KOPT-K1 (cell line): ENCODE results near the gene GID8.

Source experiments
- H3K27ac ChIP-seq: fragments of 200-600 bp; sonication (generic); 2 replicates; pipeline ENCODE4 v1.5.1; 2016; ENCODE audit warnings: antibody characterized with exemption, mild to moderate bottlenecking, low read depth, low read length; ENCODE audit not compliant: poor library complexity, severe bottlenecking
- H3K36me3 ChIP-seq: fragments of 200-600 bp; sonication (generic); 2 replicates; pipeline ENCODE4 v1.5.1; 2017; ENCODE audit warnings: antibody characterized with exemption, mild to moderate bottlenecking, low read length, moderate library complexity; ENCODE audit not compliant: insufficient read depth
- H3K9me3 ChIP-seq: fragments of 200-600 bp; sonication (generic); 2 replicates; pipeline ENCODE4 v1.5.1; 2017; ENCODE audit warnings: antibody characterized with exemption, low read length, mild to moderate bottlenecking; ENCODE audit not compliant: insufficient read depth, poor library complexity, severe bottlenecking

The GID8 gene

DNA sequence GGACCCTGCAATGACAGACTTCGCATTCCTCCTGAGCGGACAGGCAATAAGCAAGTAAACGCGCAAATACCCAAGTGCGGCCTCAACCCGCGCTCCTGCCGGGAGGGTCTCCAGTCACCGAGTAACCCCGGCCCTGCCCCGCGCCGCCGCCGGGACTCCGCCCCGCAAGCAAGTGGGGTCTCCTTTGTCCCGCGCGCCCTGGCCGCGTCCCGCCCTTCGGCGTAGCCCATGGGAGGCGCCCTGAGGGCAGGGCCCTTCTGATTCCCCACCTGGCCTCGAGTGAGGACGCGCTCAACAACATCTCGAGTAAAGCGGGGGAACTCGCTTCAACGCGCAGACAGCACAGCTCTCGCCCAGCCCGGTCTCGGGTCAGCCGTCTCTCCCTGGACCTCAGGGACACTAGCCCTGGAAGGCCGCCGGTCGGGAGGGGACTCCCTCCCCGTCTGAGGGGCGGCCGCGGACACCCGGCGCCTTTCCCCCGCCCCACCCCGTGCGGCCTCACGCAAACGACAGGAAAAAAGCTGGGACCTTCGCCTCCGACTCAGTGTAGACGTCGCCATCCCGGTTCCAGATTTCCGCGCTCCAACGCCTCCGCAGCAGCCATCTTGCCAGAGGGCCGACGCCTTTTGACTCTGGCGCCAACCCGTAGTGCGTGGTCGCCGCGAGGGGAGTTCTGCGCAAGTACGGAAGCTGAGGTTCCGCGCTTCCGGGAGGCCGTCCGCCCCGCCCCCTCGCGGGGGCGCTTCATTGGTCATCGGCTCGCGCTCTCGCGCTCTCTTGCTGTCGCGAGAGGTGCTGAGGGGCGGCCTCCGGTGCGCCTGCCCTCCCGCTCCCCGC, 461 bp upstream of the GID8 start:
- peak overlapping the region; percentile 94 for H3K27ac ChIP-seq
- H3K9me3 ChIP-seq: no peaks in the 10 kb centered on the region
- H3K36me3 ChIP-seq: peaks cover 57% of the 10 kb centered on the region

DNA sequence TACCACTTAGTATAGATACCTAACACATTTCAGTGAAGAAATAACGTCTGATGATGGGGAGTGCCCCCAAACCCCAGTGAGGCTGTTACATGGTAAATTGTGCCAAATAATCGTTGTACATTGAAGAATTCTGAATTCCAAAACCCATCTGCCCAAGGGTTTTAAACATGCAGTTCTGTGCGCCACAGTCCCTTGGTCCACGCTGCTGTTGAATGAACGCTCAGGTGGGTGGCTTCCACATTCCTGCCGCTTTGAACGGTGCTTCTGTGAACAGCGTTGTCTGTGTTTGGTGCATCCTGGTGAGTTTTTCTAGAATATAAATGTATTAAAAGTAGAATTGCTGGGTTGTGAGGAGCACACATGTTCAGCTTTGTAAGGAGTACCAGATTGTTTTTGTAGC, 2.9 kb downstream of the GID8 start:
- Histone ChIP-seq H3K36me3 (peaks cover 57% of the 10 kb centered on the region), H3K27ac (no peak overlapping the region), H3K9me3 (no peaks in the 10 kb centered on the region)

DNA sequence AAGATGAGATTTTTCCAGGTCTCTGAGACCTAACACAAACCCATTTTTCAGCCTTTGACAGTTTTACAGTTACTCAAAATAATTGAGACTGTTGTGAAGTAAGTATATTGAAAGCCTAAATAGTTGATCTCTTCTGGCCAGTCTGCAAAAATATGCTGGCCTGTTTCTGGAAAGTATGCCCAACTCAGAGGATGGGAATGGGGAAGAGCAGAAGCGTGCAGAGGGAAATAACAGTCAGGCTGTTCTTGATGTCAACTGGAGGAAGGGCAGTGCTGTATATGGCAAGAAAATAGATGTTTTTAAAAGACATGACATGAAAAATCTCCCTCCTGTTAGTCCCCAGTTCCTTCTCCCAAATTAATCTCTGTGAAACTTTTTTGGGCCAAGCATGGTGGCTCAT, 3.8 kb downstream of the GID8 start:
- Histone ChIP-seq H3K9me3 (no peaks in the 10 kb centered on the region), H3K27ac (no peak overlapping the region), H3K36me3 (peaks cover 64% of the 10 kb centered on the region)

DNA sequence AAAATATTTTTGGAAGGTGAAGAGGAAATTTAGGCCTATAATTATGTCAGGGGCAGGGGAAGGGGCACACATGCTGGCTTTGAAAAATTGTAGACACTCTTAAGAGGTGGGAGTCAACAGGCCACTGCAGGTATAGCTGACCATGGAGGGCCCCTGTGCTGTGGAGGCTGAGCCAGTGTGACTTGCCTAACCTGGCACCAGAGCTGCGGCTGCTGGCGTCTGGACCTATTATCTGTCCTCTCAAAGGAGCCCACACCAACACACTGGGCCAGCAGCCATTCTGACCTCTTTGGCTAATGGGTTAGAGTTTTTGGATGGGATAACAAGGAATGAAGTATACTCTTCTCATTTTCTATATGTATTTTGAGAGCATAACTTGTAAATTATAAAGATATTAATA, 4.5 kb downstream of the GID8 start:
- Histone ChIP-seq H3K27ac (no peak overlapping the region), H3K36me3 (peaks cover 71% of the 10 kb centered on the region), H3K9me3 (peaks cover under 1% of the 10 kb centered on the region)

DNA sequence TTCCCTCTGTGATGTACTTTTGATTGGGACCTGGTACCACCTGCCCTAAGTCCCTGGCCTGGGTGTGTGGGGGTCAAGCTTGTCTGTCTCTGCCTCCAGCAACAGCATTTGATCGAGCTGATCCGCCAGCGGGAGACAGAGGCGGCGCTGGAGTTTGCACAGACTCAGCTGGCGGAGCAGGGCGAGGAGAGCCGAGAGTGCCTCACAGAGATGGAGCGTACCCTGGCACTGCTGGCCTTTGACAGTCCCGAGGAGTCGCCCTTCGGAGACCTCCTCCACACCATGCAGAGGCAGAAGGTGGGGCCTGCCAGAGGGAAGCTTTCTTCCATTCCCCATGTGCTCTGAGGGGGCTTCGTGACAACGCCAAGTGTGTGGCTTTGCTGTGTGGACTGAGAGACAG, 5.4 kb downstream of the GID8 start:
- Histone ChIP-seq H3K9me3 (peaks cover 10% of the 10 kb centered on the region), H3K36me3 (peaks cover 80% of the 10 kb centered on the region), H3K27ac (no peak overlapping the region)

DNA sequence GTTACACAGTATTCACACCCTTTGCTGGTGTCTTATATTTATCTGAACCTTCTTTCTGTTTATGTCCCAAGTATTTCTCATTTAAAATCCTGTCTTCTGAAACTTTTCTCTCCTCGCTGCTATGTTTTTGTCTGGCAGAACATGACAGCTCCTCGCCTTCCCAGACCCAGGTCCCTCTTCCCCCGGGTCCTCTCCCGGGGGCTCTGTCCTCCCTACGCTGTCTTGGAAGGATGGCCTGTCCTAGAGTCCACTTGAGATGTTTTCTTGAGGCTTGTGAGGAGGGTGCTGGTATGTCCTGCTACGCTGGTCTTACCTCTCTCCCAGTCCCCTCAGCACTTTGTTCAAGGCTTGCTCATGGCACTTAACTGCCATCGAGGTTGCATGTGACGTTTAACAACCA, 6.2 kb downstream of the GID8 start:
- H3K9me3 ChIP-seq: peaks cover 18% of the 10 kb centered on the region
- H3K36me3 ChIP-seq: peaks cover 88% of the 10 kb centered on the region
- H3K27ac ChIP-seq: no peak overlapping the region

DNA sequence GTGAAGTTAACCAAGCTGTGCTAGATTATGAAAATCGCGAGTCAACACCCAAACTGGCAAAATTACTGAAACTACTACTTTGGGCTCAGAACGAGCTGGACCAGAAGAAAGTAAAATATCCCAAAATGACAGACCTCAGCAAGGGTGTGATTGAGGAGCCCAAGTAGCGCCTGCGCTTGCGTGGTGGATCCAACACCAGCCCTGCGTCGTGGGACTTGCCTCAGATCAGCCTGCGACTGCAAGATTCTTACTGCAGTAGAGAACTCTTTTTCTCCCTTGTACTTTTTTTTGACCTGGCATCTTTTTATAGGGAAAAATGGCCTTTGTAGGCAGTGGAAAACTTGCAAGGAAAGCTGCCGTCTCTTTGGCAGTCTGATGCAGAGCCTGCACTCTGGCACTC, 6.8 kb downstream of the GID8 start:
- Histone ChIP-seq H3K36me3 (peaks cover 94% of the 10 kb centered on the region), H3K9me3 (peaks cover 22% of the 10 kb centered on the region), H3K27ac (no peak overlapping the region)

DNA sequence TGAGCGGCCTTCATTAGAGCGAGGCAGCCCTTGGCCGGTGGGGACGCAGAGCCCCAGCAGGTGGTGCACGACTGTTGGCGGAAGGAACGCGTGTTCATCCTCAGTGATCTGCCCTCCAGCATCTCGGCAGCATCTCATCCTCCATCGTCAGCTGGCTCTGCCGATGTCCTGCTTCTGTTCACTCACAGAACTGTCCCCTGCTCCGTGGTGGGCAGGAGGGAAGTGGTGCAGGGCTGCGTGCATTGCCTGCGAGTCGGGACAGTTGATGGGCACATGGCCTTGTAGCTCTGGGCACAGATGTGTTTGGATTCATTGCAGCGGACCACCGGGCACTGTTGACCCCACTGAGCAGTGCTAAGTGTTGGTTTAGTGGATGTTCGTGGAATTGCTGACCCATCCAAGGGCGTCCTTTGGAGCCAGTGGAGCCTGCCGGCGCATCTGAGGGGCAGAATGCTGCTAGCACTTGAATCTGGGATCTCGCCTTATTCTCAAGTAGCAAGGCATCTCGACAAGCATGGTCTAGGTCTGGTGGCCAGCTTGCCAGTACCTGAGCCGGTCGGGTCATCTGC, 7.9 kb downstream of the GID8 start:
- peaks cover 99% of the 10 kb centered on the region for H3K36me3 ChIP-seq
- H3K9me3 ChIP-seq: peaks cover 22% of the 10 kb centered on the region
- no peak overlapping the region for H3K27ac ChIP-seq

DNA sequence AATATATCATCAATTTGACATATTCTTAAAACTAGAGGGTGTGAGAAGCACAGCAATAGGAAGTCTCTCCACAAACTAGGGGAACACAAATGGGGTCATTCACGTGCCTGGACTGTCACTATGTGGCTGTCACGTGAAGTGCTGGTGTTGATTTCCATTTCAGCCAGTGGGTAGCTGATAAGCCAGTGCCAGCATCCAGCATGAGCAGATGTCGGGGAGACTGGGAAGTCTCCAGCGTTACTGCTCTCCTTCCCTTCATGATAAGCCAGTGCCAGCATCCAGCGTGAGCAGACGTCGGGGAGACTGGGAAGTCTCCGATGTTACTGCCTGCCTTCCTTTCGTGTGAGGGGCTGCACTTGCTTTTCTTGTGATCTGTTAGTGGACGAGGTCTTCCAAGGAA, 9.0 kb downstream of the GID8 start:
- Histone ChIP-seq H3K9me3 (peaks cover 22% of the 10 kb centered on the region), H3K27ac (no peak overlapping the region), H3K36me3 (peaks cover 89% of the 10 kb centered on the region)

DNA sequence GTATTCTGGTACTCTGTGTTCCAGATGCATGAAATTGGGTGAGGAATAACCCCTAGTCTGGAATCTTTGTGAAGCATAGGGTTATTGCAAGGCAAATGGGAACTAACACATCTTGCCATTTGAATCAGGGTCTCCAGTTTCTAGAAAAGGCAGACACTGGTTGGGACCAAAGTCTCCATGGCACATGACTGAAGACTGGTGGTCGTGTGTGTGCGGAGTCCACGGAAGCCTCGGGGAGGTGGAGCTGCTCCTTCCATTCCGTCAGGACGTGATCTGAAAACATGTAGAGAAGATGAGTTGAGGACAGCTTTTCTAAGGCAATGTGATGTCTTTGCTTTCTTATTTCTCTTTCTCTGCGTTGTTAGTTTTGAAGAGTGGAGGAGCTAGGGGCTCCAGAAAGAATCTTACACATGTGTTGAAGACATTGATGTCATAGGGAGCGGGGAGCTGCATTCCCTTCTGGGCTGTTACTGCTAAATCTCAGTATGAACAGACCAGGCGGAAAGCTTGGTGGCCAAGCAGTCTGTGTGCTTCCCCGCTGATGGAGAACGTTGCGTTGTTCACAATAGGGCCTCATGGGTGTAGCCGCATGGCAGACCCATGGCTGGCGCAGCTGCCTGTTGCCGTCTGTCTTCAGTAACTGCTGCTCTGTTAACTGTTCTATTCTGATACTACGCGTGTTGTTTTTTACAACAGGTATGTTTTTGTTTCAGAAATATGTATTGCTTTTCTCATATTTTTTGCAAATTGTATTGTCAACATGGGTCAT, 9.8 kb downstream of the GID8 start:
- Histone ChIP-seq H3K36me3 (peaks cover 81% of the 10 kb centered on the region), H3K9me3 (peaks cover 22% of the 10 kb centered on the region), H3K27ac (no peak overlapping the region)

DNA sequence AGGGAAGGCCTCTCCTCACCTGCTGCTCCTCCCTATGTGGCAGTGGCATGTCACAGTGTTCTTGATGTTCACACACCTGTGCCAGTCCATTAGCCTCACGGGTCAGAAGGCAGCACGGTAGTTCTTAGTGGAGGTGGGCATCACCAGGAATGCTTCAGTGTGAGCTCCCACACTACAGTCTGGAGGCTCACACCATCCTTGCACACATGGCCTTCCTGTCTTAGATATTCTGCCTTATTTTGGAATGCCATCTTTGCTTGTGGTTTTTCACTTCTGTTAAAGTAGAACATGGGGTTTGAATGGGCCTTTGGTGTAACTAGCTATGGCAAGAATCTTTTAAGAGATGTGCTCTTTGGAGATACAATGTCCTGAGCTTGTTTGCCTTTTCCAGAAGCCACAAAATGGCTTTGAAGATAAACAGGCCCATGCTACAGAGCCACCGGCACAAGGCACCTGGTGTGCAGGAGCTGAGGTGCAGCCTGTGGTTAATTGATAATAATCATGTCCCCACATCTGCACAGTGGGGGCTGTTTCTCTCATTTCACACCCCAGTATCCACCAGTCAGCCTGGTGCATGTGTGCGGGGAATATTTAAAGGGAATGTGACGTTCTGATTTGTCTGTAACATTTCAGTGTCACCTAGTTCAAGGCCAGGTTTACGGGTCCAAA, 11.3 kb downstream of the GID8 start:
- Histone ChIP-seq H3K27ac (no peak overlapping the region), H3K9me3 (peaks cover 22% of the 10 kb centered on the region), H3K36me3 (peaks cover 65% of the 10 kb centered on the region)

DNA sequence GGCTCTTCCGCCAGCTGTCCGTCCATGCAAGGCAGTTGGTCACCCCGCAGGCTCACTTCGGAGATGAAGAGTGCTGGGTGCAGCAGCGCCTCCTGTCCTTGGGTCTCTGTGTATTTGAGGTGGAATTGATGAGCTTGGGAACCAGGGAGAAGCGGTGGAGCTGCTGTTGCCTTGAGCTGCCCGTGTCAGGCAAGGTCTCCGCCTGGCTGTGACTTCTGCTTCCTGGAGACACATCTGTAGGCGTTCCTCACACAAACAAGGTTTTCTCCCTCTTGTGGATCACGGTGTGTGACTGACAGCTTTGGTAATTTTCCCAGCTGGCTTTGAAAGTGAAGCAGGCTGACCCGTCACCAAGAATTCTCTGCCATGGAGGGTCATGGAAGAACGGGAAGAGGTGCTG, 12.0 kb downstream of the GID8 start:
- Histone ChIP-seq H3K9me3 (peaks cover 22% of the 10 kb centered on the region), H3K27ac (no peak overlapping the region), H3K36me3 (peaks cover 58% of the 10 kb centered on the region)

DNA sequence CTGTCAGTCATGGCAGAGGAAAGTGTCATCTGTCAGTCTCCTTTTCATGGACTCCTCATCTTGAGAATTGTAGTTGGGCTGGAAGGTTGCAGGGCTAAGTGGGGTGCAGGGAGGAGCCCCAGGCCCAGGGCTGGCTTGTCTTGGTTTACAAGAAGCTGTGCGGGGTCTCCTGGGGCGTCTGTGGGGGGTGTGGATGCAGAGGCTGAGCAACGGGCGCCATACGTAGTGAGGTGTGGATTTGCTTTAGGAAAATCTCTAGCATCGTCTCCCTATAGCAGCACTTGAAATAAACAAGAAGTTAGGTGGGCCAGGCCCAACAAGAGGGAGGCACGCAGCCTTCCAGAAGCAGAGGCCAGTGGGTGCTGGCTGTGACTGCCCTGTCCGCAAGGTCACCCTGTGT, 12.8 kb downstream of the GID8 start:
- Histone ChIP-seq H3K27ac (no peak overlapping the region), H3K36me3 (peaks cover 51% of the 10 kb centered on the region)

DNA sequence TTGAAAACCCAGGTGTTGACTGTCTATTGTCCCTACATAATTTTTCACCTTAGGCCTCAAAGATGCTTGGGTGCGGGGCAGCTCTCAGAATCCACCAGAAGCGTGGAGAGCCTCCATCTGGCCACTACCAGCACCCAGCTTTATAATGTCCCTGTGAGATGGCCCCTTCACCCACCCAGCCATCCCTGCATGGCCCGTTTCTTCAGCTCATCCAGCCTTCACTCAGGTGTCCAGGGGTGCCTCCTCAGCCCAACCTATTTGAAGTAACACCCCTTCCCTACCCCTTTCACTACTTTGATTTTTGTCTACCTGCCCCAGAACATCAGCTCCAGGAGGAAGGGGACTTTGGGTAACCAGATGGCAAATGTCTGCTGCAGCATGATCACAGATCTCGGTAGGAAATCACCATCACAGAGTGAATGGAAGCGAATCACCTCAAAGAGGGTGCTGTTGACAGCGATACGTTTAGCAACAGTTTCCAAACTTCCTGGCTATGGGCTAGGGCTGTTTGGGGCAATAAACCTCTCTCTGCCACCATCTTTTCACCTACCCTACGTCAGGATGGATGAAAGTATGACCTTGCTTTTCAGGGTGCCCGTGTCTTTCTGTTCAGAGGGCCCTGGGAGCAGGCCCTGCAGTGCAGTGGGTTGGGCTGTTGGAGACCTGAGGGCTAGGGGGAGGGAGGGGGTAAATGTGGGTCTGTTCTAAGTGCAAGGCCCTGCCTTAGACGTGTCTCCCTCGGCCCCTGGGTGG, 13.4 kb downstream of the GID8 start:
- Histone ChIP-seq H3K36me3 (peaks cover 45% of the 10 kb centered on the region), H3K9me3 (peaks cover 22% of the 10 kb centered on the region), H3K27ac (peak overlapping the region; percentile 8)

More for the DNA sequence above, 12.8 kb downstream of the GID8 start:
- H3K9me3 ChIP-seq: peaks cover 22% of the 10 kb centered on the region
